Heart left ventricle (tissue), 13 donors: Measurements from ENCODE around the gene SRR.

ENCODE experiments used
- POLR2A ChIP-seq, 2 donors: fragments of 450-650 bp; IDR thresholded peaks; one replicate each; pipeline ENCODE4 v1.6.1; 2017; ENCODE audit warnings: antibody characterized with exemption in 2 of 2, mild to moderate bottlenecking in 2 of 2, moderate library complexity in 2 of 2
- TF ChIP-seq, protein P1 (sequence below), 12 donors: fragments of 200-600 bp; sonication (generic) in 4 of 12; IDR thresholded peaks; one replicate each; pipeline versions ENCODE4 v1.5.0 to v1.8.0; 2018 to 2022; ENCODE audit warnings: antibody characterized with exemption in 12 of 12, mild to moderate bottlenecking in 5 of 12
- donor health status: ischemic (EF 13 %, LVEDD 7.1; RV severe dilation, severe dysfunction).
- donor health status: DM: no; HTN: yes; CAD: no.
- donor health status: DM: no; HTN: no; CAD: no.
- donor health status: ischemic (EF 25% LVEDD 6.9; RV normal size, moderate dysfunction).
- donor health status: ischemic (EF 25% LVEDD 5.7; RV mildly dilated, moderate dysfunction).
- donor health status: ischemic (EF 35%, LVEDD 5.7; RV mildly dilated, moderate dysfunction).
- donor health status: nonischemic (EF 11% LVEDD 7.7; RV severe dilation, severe dysfunction).
- donor health status: DM: yes; HTN: yes; CAD: no.
- donor health status: PGD.
- donor health status: ischemic (EF 29% LVEDD 5.4; RV normal size, mild dysfunction).
- donor health status: nonischemic (EF 23%, LVEDD 6.1; RV moderate dilation, normal function).

DNA sequence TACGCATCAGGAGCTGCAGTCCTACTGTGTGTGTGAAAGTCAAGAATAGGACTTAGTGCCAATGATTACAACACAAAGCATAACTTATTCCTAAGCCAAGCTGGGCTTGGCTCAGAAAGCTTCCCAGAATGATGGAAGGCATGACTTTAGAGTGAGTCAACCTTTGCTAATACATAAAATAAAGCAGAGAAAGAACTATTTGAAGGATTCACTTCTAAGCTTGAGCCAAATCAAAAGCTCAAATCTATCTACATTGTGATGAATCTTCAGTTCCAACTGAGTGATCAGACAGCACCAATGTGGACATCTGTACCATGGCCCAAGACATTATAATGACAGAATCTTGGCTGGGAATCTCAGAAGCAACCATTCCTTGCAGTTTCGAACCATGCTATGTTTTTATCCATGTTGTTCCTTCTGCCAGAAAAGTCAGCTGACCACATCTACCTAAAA lies 41.6 kb upstream of the SRR start:
- TF ChIP-seq, protein P1, sequence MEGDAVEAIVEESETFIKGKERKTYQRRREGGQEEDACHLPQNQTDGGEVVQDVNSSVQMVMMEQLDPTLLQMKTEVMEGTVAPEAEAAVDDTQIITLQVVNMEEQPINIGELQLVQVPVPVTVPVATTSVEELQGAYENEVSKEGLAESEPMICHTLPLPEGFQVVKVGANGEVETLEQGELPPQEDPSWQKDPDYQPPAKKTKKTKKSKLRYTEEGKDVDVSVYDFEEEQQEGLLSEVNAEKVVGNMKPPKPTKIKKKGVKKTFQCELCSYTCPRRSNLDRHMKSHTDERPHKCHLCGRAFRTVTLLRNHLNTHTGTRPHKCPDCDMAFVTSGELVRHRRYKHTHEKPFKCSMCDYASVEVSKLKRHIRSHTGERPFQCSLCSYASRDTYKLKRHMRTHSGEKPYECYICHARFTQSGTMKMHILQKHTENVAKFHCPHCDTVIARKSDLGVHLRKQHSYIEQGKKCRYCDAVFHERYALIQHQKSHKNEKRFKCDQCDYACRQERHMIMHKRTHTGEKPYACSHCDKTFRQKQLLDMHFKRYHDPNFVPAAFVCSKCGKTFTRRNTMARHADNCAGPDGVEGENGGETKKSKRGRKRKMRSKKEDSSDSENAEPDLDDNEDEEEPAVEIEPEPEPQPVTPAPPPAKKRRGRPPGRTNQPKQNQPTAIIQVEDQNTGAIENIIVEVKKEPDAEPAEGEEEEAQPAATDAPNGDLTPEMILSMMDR (IDR thresholded peaks at IDR 0.05) = no peak
- TF ChIP-seq POLR2A (IDR thresholded peaks at IDR 0.05) = no peak
